GM06990 (cell line): ENCODE data around the gene MSI2.

Experiments used
- DNase-seq: peaks from one replicate; pipeline ENCODE4 v3.0.0-alpha.2; 2011; ENCODE audit not compliant: insufficient read length; ENCODE audit errors: extremely low read depth
- H3K27me3 ChIP-seq: replicated peaks from 2 replicates; pipeline ENCODE4 v1.6.0; 2011; ENCODE audit warnings: low read length; ENCODE audit not compliant: control insufficient read depth, insufficient read depth
- H3K36me3 ChIP-seq: 2 replicates; pipeline ENCODE4 v1.5.1; 2011; ENCODE audit warnings: low read length; ENCODE audit not compliant: control insufficient read depth, insufficient read depth
- H3K4me3 ChIP-seq: replicated peaks from 2 replicates; pipeline ENCODE4 v1.5.1; 2011; ENCODE audit warnings: low read depth, mild to moderate bottlenecking, control low read depth, low read length
- CTCF ChIP-seq: IDR thresholded peaks from 2 replicates; pipeline ENCODE4 v1.5.1; 2011; ENCODE audit warnings: low read length, control low read depth, mild to moderate bottlenecking, inconsistent platforms; ENCODE audit not compliant: insufficient read depth, poor library complexity, severe bottlenecking

MSI2 gene

GRCh38 chr17:57318913-57319312, 62.6 kb downstream of the MSI2 start:
- no peak for TF ChIP-seq CTCF
- H3K36me3 ChIP-seq, result no peaks in the 10 kb centered on the region; the same call in none of the 2 replicates
- DNase-seq, result no peak

GRCh38 chr17:57319806-57320205, 63.5 kb downstream of the MSI2 start:
- DNase-seq, result no peak
- H3K27me3 ChIP-seq, result no peaks in the 10 kb centered on the region
- TF ChIP-seq CTCF, result no peak
- peaks cover 2% of the 10 kb centered on the region for H3K36me3 ChIP-seq
- no peak overlapping the region for H3K4me3 ChIP-seq

More at GRCh38 chr17:57318913-57319312, 62.6 kb downstream of the MSI2 start:
- Histone ChIP-seq H3K4me3 (no peak overlapping the region), H3K27me3 (no peaks in the 10 kb centered on the region)

- no peak overlapping the region for H3K4me3 ChIP-seq
- no peaks in the 10 kb centered on the region for H3K27me3 ChIP-seq
- TF ChIP-seq CTCF, result no peak
- H3K36me3 ChIP-seq, result peaks cover 2% of the 10 kb centered on the region
- DNase-seq, result no peak
These were observed 67.1 kb downstream of the MSI2 start for GRCh38 chr17:57323391-57323790.

GRCh38 chr17:57324060-57324459, 67.7 kb downstream of the MSI2 start:
- Histone ChIP-seq H3K4me3 (no peak overlapping the region), H3K27me3 (no peaks in the 10 kb centered on the region), H3K36me3 (peaks cover 2% of the 10 kb centered on the region)
- TF ChIP-seq CTCF, result no peak
- DNase-seq, result no peak

GRCh38 chr17:57324631-57325030, 68.3 kb downstream of the MSI2 start:
- peaks cover 2% of the 10 kb centered on the region for H3K36me3 ChIP-seq
- no peaks in the 10 kb centered on the region for H3K27me3 ChIP-seq
- no peak overlapping the region for H3K4me3 ChIP-seq
- no peak for DNase-seq
- TF ChIP-seq CTCF, result no peak

- peaks cover 2% of the 10 kb centered on the region for H3K36me3 ChIP-seq
- no peak for DNase-seq
- no peak overlapping the region for H3K4me3 ChIP-seq
- H3K27me3 ChIP-seq, result no peaks in the 10 kb centered on the region
- no peak for TF ChIP-seq CTCF
These were observed 70.0 kb downstream of the MSI2 start for GRCh38 chr17:57326336-57326735.
